Renal cortical epithelial cell (primary cell): ENCODE data around the gene BMX. TPM values are rescaled to one million over a fixed set of nuclear protein-coding genes. Genes with fewer than 3 reads are reported as not detected.

Experiments
- DNase-seq: peaks from one replicate; pipeline ENCODE4 v3.0.0-alpha.2; 2011; ENCODE audit warnings: low read depth
- total RNA-seq: library from RNA; depleted of rRNA; stranded (reverse); fragments of >200 nt; gene quantifications from 2 replicates; pipeline ENCODE4 v1.2.3, GENCODE V29; 2014

Gene BMX
- total RNA-seq, 1 donor from 2014 or later = 0.15 TPM

GRCh38 chrX:15570145-15570544 lies 69.5 kb downstream of the BMX start:
- no peak for DNase-seq

GRCh38 chrX:15574017-15574416 lies 73.4 kb downstream of the BMX start:
- DNase-seq = no peak

GRCh38 chrX:15576019-15576418 lies 75.4 kb downstream of the BMX start:
- DNase-seq = peak; percentile 48

- DNase-seq = peak; percentile 32
Measured at GRCh38 chrX:15579778-15580747, 79.5 kb downstream of the BMX start.

GRCh38 chrX:15594371-15594770 lies 93.8 kb downstream of the BMX start:
- DNase-seq = no peak

- no peak for DNase-seq
Measured at GRCh38 chrX:15598026-15598425, 97.4 kb downstream of the BMX start.

GRCh38 chrX:15599461-15599860 lies 98.9 kb downstream of the BMX start:
- peak; percentile 48 for DNase-seq

- peak; percentile 60 for DNase-seq
Measured at GRCh38 chrX:15600049-15600448, 99.4 kb downstream of the BMX start.

- DNase-seq = no peak
Measured at GRCh38 chrX:15600745-15601144, 100.1 kb downstream of the BMX start, which contains the start of gene ACE2. Gene ACE2 (minus strand): TSS chrX:15600960. CDS start chrX:15600911, 49 bp downstream.

GRCh38 chrX:15601932-15602331 lies 101.3 kb downstream of the BMX start:
- DNase-seq = no peak

- DNase-seq = no peak
Measured at GRCh38 chrX:15602761-15603160, 102.2 kb downstream of the BMX start.

- no peak for DNase-seq
Measured at GRCh38 chrX:15605226-15605625, 104.6 kb downstream of the BMX start.

Other genes with a start within 250 kb of the BMX start
- gene ASB9, start 230.7 kb upstream of the BMX start, total RNA-seq = 3.0 and 4.0 TPM in 2 replicates
- gene ASB11, start 185.2 kb upstream of the BMX start, total RNA-seq = not detected in 2 replicates
- gene PIGA, start 165.3 kb upstream of the BMX start, total RNA-seq = 13.4 and 20.1 TPM in 2 replicates
- gene VEGFD, start 116.4 kb upstream of the BMX start, total RNA-seq = 0.05 TPM in 1 of 2 replicates, not detected in the other
- gene PIR, start 7.5 kb upstream of the BMX start, total RNA-seq = 4.2 and 6.3 TPM in 2 replicates
- 0.35 and 3.0 TPM in 2 replicates for gene ACE2, start 100.2 kb downstream of the BMX start, total RNA-seq
- 2.8 and 3.0 TPM in 2 replicates for gene CLTRN, start 164.0 kb downstream of the BMX start, total RNA-seq
- gene CA5B, start 237.5 kb downstream of the BMX start, total RNA-seq = 2.1 and 5.4 TPM in 2 replicates